Heart right ventricle (tissue), 16 donors: ENCODE results near the gene CHKA. TPM values are rescaled to one million over a fixed set of nuclear protein-coding genes. Genes with fewer than 3 reads are reported as not detected.

Source experiments
- ATAC-seq, 8 donors: fragments of 200-7000 bp; cut with Tn5 transposase; one replicate each; pipeline ENCODE4 v1.9.1; 2020; ENCODE audit warnings: mild to moderate bottlenecking in 8 of 8, moderate library complexity in 8 of 8, moderate number of reproducible peaks in 1 of 8
- DNase-seq, 2 donors: peaks; one replicate each; pipeline ENCODE4 v3.0.0-alpha.2; 2020
- H3K27ac ChIP-seq, 10 donors: fragments of 200-600 bp; sonication (generic) in 2 of 10; one replicate each; pipeline versions ENCODE4 v1.5.0 to v1.8.0; 2020 to 2022; ENCODE audit warnings: mild to moderate bottlenecking in 3 of 10
- H3K27me3 ChIP-seq, 7 donors: fragments of 200-600 bp; one replicate each; pipeline ENCODE4 v1.8.0; 2021 to 2022; ENCODE audit warnings: mild to moderate bottlenecking in 2 of 7
- H3K36me3 ChIP-seq, 9 donors: fragments of 200-600 bp; sonication (generic) in 1 of 9; one replicate each; pipeline versions ENCODE4 v1.5.0 to v1.8.0; 2020 to 2022; ENCODE audit warnings: mild to moderate bottlenecking in 2 of 9
- H3K4me1 ChIP-seq, 9 donors: fragments of 200-600 bp; sonication (generic) in 1 of 9; one replicate each; pipeline versions ENCODE4 v1.5.0 to v1.8.0; 2020 to 2022; ENCODE audit warnings: mild to moderate bottlenecking in 4 of 9
- H3K4me3 ChIP-seq, 10 donors: fragments of 200-600 bp; sonication (generic) in 2 of 10; one replicate each; pipeline versions ENCODE4 v1.5.0 to v1.8.0; 2020 to 2022; ENCODE audit warnings: mild to moderate bottlenecking in 7 of 10, moderate library complexity in 2 of 10
- H3K9me3 ChIP-seq, 11 donors: fragments of 200-600 bp in 10 of 11; sonication (generic) in 2 of 11; one replicate each; pipeline versions ENCODE4 v1.5.0 to v1.8.0; 2013 to 2022; ENCODE audit warnings: mild to moderate bottlenecking in 2 of 11, control low read depth in 1 of 11, moderate library complexity in 1 of 11
- CTCF ChIP-seq, 9 donors: fragments of 200-600 bp; sonication (generic) in 2 of 9; IDR thresholded peaks; one replicate each; pipeline versions ENCODE4 v1.5.0 to v1.8.0; 2021 to 2022; ENCODE audit warnings: antibody characterized with exemption in 9 of 9, mild to moderate bottlenecking in 5 of 9, moderate library complexity in 1 of 9
- WGBS, 2 donors: extraction: QIAGEN DNeasy Blood & Tissue Kit; methylation state at CpG; one replicate each; pipeline ENCODE4 v1.1.7; 2013; ENCODE audit warnings: inconsistent platforms in 1 of 2; 5-methylcytosine and 5-hydroxymethylcytosine counted together
- intact Hi-C, 10 donors: fragments of 100-400 bp; cut with DNase I; formaldehyde crosslinking; loops; one replicate each; pipeline versions ENCODE4 v1.11.1 to v1.14.2; 2022
- polyA plus RNA-seq, 2 donors: library from polyadenylated mRNA; stranded (reverse); fragments of 200-250 nt; gene quantifications; one replicate each; pipeline ENCODE4 v1.2.3, GENCODE V29; 2013
- total RNA-seq, 10 donors: library from RNA; stranded (reverse); fragmentation: NEBNext Ultra II Directional in 3 of 10; extraction: Animal tissue kit (Norgen Biotek cat#: 25700) in 3 of 10; gene quantifications; one replicate each; pipeline versions ENCODE4 v1.2.1 to v1.2.4, GENCODE V29; 2021 to 2023
- donor health status: Arrhythmogenic right ventricular cardiomyopathy.
- donor health status: ischemic (EF 13 %, LVEDD 7.1; RV severe dilation, severe dysfunction).
- donor health status: healthy with polysubstance abuse.
- donor health status: DM: no; HTN: yes; CAD: no.
- donor health status: DM: no; HTN: no; CAD: no.
- donor health status: ischemic (EF 25% LVEDD 6.9; RV normal size, moderate dysfunction).
- donor health status: ischemic (EF 25% LVEDD 5.7; RV mildly dilated, moderate dysfunction).
- donor health status: healthy.
- donor health status: DM: yes; HTN: yes; CAD: no.
- donor health status: Ischemic cardiomyopathy.
- donor health status: ischemic (EF 35%, LVEDD 5.7; RV mildly dilated, moderate dysfunction).
- donor health status: nonischemic (EF 11% LVEDD 7.7; RV severe dilation, severe dysfunction).
- donor health status: DM: yes; HTN: yes; CAD: no.
- donor health status: PGD.
- donor health status: ischemic (EF 29% LVEDD 5.4; RV normal size, mild dysfunction).
- donor health status: nonischemic (EF 23%, LVEDD 6.1; RV moderate dilation, normal function).

CHKA gene
- total and polyA plus RNA-seq, 12 donors: 7.0 to 66.1 (median 9.6) TPM

- H3K4me1 ChIP-seq: no peaks in the 10 kb centered on the region
- no peak for DNase-seq
- no peaks in the 10 kb centered on the region for H3K9me3 ChIP-seq
- no peak overlapping the region for H3K4me3 ChIP-seq
- no peak for ATAC-seq
- no peak for TF ChIP-seq CTCF (IDR thresholded peaks at IDR 0.05)
- H3K27ac ChIP-seq: no peak overlapping the region
- H3K27me3 ChIP-seq: no peaks in the 10 kb centered on the region
- intact Hi-C loops: no loop called here
- 97 to 99% methylated on average over 4 of the region's 4 CpGs for WGBS, 2 donors
- peaks cover 0 to 61% (median 7%) of the 10 kb centered on the region in 9 donors for H3K36me3 ChIP-seq
These were observed 63.4 kb downstream of the CHKA start for GRCh38 chr11:68057807-68058206.

GRCh38 chr11:68056317-68057285 lies 64.6 kb downstream of the CHKA start:
- no peaks in the 10 kb centered on the region for H3K27me3 ChIP-seq
- H3K9me3 ChIP-seq: no peaks in the 10 kb centered on the region
- intact Hi-C loops: no loop called here
- H3K4me3 ChIP-seq: no peak overlapping the region
- no peaks in the 10 kb centered on the region for H3K4me1 ChIP-seq
- peaks cover 0 to 62% (median 6%) of the 10 kb centered on the region in 9 donors for H3K36me3 ChIP-seq
- no peak for ATAC-seq
- no peak overlapping the region for H3K27ac ChIP-seq
- 88 to 91% methylated on average over 12 of the region's 12 CpGs for WGBS, 2 donors
- no peak for DNase-seq
- TF ChIP-seq CTCF (IDR thresholded peaks at IDR 0.05): no peak

GRCh38 chr11:68053981-68054812 lies 67.0 kb downstream of the CHKA start:
- Histone ChIP-seq H3K4me1 (peaks cover 0 to 6% (median 0%) of the 10 kb centered on the region in 9 donors), H3K9me3 (no peaks in the 10 kb centered on the region), H3K36me3 (peaks cover 0 to 66% (median 7%) of the 10 kb centered on the region in 9 donors), H3K4me3 (no peak overlapping the region), H3K27ac (no peak overlapping the region), H3K27me3 (no peaks in the 10 kb centered on the region)
- no peak for TF ChIP-seq CTCF (IDR thresholded peaks at IDR 0.05)
- WGBS, 2 donors: 91 to 93% methylated on average over 11 of the region's 11 CpGs
- ATAC-seq (no peak), DNase-seq (no peak)
- intact Hi-C loops: no loop called here

- Histone ChIP-seq H3K4me3 (no peak overlapping the region), H3K36me3 (peaks cover 0 to 66% (median 7%) of the 10 kb centered on the region in 9 donors), H3K27me3 (no peaks in the 10 kb centered on the region), H3K27ac (no peak overlapping the region), H3K9me3 (no peaks in the 10 kb centered on the region), H3K4me1 (peaks cover 0 to 6% (median 0%) of the 10 kb centered on the region in 9 donors)
- 69 to 72% methylated on average over 9 of the region's 9 CpGs for WGBS, 2 donors
- ATAC-seq: peak in 6 of 8 donors; percentile 11 to 37 (median 25)
- intact Hi-C loops: no loop called here
- DNase-seq: no peak
- no peak for TF ChIP-seq CTCF (IDR thresholded peaks at IDR 0.05)
These were observed 68.1 kb downstream of the CHKA start for GRCh38 chr11:68053117-68053516.
